Endothelial cell of umbilical vein (primary cell): Measurements from ENCODE around the gene SEL1L2. TPM values are rescaled to one million over a fixed set of nuclear protein-coding genes. Genes with fewer than 3 reads are reported as not detected.

Experiments used
- BruUV-seq: library from RNA; stranded (reverse); fragments of 400-500 nt; replicated peaks from 2 replicates; lab custom pipeline; 2021; lab: Mats Ljungman, UMichigan
- CTCF ChIA-PET: fragments of 300-600, 350-600 bp; sonication (Branson Sonifier 250); formaldehyde crosslinking; loops from one replicate; lab custom pipeline; 2021; ENCODE audit warnings: antibody characterized with exemption, inconsistent platforms; lab: Charles Lee
- POLR2A ChIA-PET: fragments of 300-600, 350-600 bp; sonication (Branson Sonifier 250); formaldehyde crosslinking; loops from one replicate; lab custom pipeline; 2021; ENCODE audit warnings: antibody characterized with exemption, inconsistent platforms; lab: Charles Lee
- DNase-seq: peaks from one replicate; pipeline ENCODE4 v3.0.0-alpha.2; 2011; ENCODE audit warnings: low read depth, low spot score
- FAIRE-seq: peaks from 2 replicates; lab custom pipeline; 2011; peaks lifted over from hg19 to GRCh38; lab: Jason Lieb, UNC
- H2AFZ ChIP-seq: 2 replicates; pipeline ENCODE4 v1.6.0; 2012; ENCODE audit warnings: low read depth, low read length, control low read depth, inconsistent platforms
- H3K27ac ChIP-seq: 2 replicates; pipeline ENCODE4 v1.5.1; 2011; ENCODE audit warnings: low read depth, mild to moderate bottlenecking, control low read depth, low read length, moderate library complexity; ENCODE audit not compliant: insufficient read depth
- H3K27me3 ChIP-seq, 2 experiments: 2 replicates each; pipeline versions ENCODE4 v1.6.0 to v1.6.1; 2011; ENCODE audit warnings: low read length in 2 of 2, mixed read lengths in 1 of 2; ENCODE audit not compliant: control insufficient read depth in 2 of 2, insufficient read depth in 2 of 2
- H3K36me3 ChIP-seq, 2 experiments: 2 replicates in 1 of 2; 3 replicates in 1 of 2; pipeline ENCODE4 v1.5.1; 2011; ENCODE audit warnings: low read length in 2 of 2, mild to moderate bottlenecking in 1 of 2, moderate library complexity in 1 of 2; ENCODE audit not compliant: control insufficient read depth in 2 of 2, insufficient read depth in 2 of 2; ENCODE audit errors: extremely low read depth in 1 of 2
- H3K4me1 ChIP-seq: 3 replicates; pipeline ENCODE4 v1.5.1; 2011; ENCODE audit warnings: mild to moderate bottlenecking, low read length; ENCODE audit not compliant: control insufficient read depth, insufficient read depth; ENCODE audit errors: extremely low read depth
- H3K4me2 ChIP-seq: 2 replicates; pipeline ENCODE4 v1.6.1; 2011; ENCODE audit warnings: low read length, control low read depth, mixed read lengths; ENCODE audit not compliant: insufficient read depth
- H3K4me3 ChIP-seq, 3 experiments: fragments of 200-600 bp in 1 of 3; sonication (generic), shearing (Covaris generic) in 1 of 3; replicated peaks in 1 of 3; 2 replicates each; pipeline ENCODE4 v1.5.1; 2011 to 2016; ENCODE audit warnings: control low read depth in 3 of 3, low read length in 3 of 3, mild to moderate bottlenecking in 2 of 3, inconsistent platforms in 1 of 3, low read depth in 1 of 3, moderate library complexity in 1 of 3; ENCODE audit not compliant: insufficient read depth in 1 of 3
- H3K79me2 ChIP-seq: 2 replicates; pipeline ENCODE4 v1.6.0; 2012; ENCODE audit warnings: low read length, inconsistent platforms; ENCODE audit not compliant: control insufficient read depth, insufficient read depth
- H3K9ac ChIP-seq: replicated peaks from 2 replicates; pipeline ENCODE3; 2011; ENCODE audit warnings: low read length, control low read depth; ENCODE audit not compliant: insufficient read depth; ENCODE audit errors: extremely low read depth
- H3K9me1 ChIP-seq: replicated peaks from 3 replicates; pipeline ENCODE4 v1.6.0; 2011; ENCODE audit warnings: mild to moderate bottlenecking, low read length; ENCODE audit not compliant: control insufficient read depth, insufficient read depth; ENCODE audit errors: extremely low read depth
- H3K9me3 ChIP-seq: replicated peaks from 2 replicates; pipeline ENCODE4 v1.5.1; 2012; ENCODE audit warnings: low read length, inconsistent platforms; ENCODE audit not compliant: control insufficient read depth, insufficient read depth
- H4K20me1 ChIP-seq: replicated peaks from 2 replicates; pipeline ENCODE3; 2011; ENCODE audit warnings: mild to moderate bottlenecking, low read length; ENCODE audit not compliant: control insufficient read depth, insufficient read depth; ENCODE audit errors: extremely low read depth
- GATA2 ChIP-seq: IDR thresholded peaks from 2 replicates; pipeline ENCODE4 v1.7.0; 2011; ENCODE audit warnings: low read depth, mild to moderate bottlenecking, moderate library complexity, mixed read lengths, low read length; ENCODE audit not compliant: insufficient read length, insufficient read depth
- POLR2A ChIP-seq: IDR thresholded peaks from 2 replicates; pipeline ENCODE4 v1.6.1; 2012; ENCODE audit warnings: low read depth, mild to moderate bottlenecking, control low read depth, low read length
- dilution Hi-C: fragments of 300-500 bp; cut with MboI; formaldehyde crosslinking; loops from one replicate; pipeline ENCODE4 v1.15.0; 2019; ENCODE audit warnings: low sequenced_read_pairs; ENCODE audit not compliant: extremely low pct_ligation_motif_present
- intact Hi-C: fragments of 100-400 bp; cut with micrococcal nuclease; formaldehyde crosslinking; loops from one replicate; pipeline ENCODE4 v1.10.0; 2022
- polyA plus RNA-seq, 4 experiments: library from polyadenylated mRNA; depleted of rRNA in 3 of 4; stranded (reverse) in 3 of 4; unstranded in 1 of 4; fragments of >200 nt; gene quantifications; 2 replicates each; pipeline versions ENCODE4 v1.2.1 to v1.2.3, GENCODE V29; 2011 to 2012; ENCODE audit warnings: missing spikeins in 1 of 4
- total RNA-seq: library from RNA; stranded (reverse); gene quantifications from 2 replicates; pipeline ENCODE4 v1.2.3, GENCODE V29; 2021
- TF ChIP-seq, protein P1 (sequence below), 2 donors: IDR thresholded peaks; 1 replicate in 1 of 2; 2 replicates in 1 of 2; pipeline ENCODE4 v1.5.1; 2011; ENCODE audit warnings: low read length in 2 of 2, mild to moderate bottlenecking in 2 of 2, moderate library complexity in 2 of 2, control low read depth in 1 of 2, inconsistent platforms in 1 of 2, low read depth in 1 of 2; ENCODE audit not compliant: insufficient read depth in 1 of 2; ENCODE audit errors: extremely low read depth in 1 of 2

SEL1L2 gene
- total and polyA plus RNA-seq, 2 donors (not counting 3 experiments of a cell fraction or from before 2014, with no cell fraction given), result not detected

GRCh38 chr20:13814672-13815071, 175.7 kb downstream of the SEL1L2 start:
- intact Hi-C loops (no loop called here), dilution Hi-C loops (no loop called here)
- no peak overlapping the region for H2AFZ ChIP-seq
- no peaks in the 10 kb centered on the region for H3K79me2 ChIP-seq
- ChIA-PET POLR2A (no interaction called here), CTCF (no interaction called here)
- H4K20me1 ChIP-seq, result no peaks in the 10 kb centered on the region
- no peak for DNase-seq
- H3K9me1 ChIP-seq, result no peaks in the 10 kb centered on the region
- H3K9ac ChIP-seq, result no peak overlapping the region
- H3K27ac ChIP-seq, result no peak overlapping the region
- FAIRE-seq, result no peak
- peaks cover 8% of the 10 kb centered on the region for H3K4me1 ChIP-seq
- BruUV-seq, result no TSS peak
- H3K27me3 ChIP-seq, result no peaks in the 10 kb centered on the region
- TF ChIP-seq GATA2, result no peak
- H3K36me3 ChIP-seq, result peaks cover 15 to 25% of the 10 kb centered on the region in 2 experiments
- H3K9me3 ChIP-seq, result no peaks in the 10 kb centered on the region
- H3K4me2 ChIP-seq, result no peak overlapping the region
- H3K4me3 ChIP-seq, result no peak overlapping the region

DNA sequence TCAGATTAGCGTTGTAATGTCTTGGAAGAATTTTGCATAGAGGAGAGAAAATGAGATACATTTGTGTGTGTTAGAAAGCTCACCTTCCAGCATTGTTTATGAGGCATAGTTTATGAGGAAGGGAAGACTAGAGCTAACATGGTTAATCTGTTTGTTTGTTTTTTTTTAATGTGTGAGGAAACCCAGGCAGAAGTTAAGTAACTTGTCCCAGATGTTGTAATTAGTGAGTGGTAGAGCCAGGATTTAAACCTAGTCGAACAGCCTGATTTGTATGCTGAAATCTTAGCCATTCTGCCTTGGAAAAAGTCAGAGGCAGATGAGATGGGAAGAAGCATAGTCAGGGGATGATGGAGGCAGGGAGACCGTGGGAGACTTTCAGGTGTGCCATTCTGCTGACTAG, 176.5 kb downstream of the SEL1L2 start:
- Histone ChIP-seq H3K4me1 (peaks cover 8% of the 10 kb centered on the region), H3K4me3 (no peak overlapping the region), H4K20me1 (no peaks in the 10 kb centered on the region), H3K9me1 (no peaks in the 10 kb centered on the region), H2AFZ (no peak overlapping the region), H3K36me3 (peaks cover 19 to 31% of the 10 kb centered on the region in 2 experiments), H3K27me3 (no peaks in the 10 kb centered on the region), H3K27ac (no peak overlapping the region), H3K4me2 (no peak overlapping the region), H3K79me2 (no peaks in the 10 kb centered on the region), H3K9me3 (no peaks in the 10 kb centered on the region), H3K9ac (no peak overlapping the region)
- dilution Hi-C loops (no loop called here), intact Hi-C loops (no loop called here)
- ChIA-PET POLR2A (no interaction called here), CTCF (no interaction called here)
- DNase-seq (no peak), FAIRE-seq (no peak)
- no TSS peak for BruUV-seq
- TF ChIP-seq GATA2, result no peak
- no peak for TF ChIP-seq POLR2A
- TF ChIP-seq, protein P1, sequence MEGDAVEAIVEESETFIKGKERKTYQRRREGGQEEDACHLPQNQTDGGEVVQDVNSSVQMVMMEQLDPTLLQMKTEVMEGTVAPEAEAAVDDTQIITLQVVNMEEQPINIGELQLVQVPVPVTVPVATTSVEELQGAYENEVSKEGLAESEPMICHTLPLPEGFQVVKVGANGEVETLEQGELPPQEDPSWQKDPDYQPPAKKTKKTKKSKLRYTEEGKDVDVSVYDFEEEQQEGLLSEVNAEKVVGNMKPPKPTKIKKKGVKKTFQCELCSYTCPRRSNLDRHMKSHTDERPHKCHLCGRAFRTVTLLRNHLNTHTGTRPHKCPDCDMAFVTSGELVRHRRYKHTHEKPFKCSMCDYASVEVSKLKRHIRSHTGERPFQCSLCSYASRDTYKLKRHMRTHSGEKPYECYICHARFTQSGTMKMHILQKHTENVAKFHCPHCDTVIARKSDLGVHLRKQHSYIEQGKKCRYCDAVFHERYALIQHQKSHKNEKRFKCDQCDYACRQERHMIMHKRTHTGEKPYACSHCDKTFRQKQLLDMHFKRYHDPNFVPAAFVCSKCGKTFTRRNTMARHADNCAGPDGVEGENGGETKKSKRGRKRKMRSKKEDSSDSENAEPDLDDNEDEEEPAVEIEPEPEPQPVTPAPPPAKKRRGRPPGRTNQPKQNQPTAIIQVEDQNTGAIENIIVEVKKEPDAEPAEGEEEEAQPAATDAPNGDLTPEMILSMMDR (IDR thresholded peaks at IDR 0.05; ENCODE audit: extremely low read depth in 1 of 2, insufficient read depth in 1 of 2, low read depth in 1 of 2, low read length in 2 of 2), result no peak
